GM18909 (cell line): Measurements from ENCODE around the gene HTR3C.

Source experiments
- ATAC-seq: cut with Tn5 transposase; IDR thresholded peaks from one replicate; pipeline ENCODE4 v1.9.1; 2021; ENCODE audit warnings: mild to moderate bottlenecking; ENCODE audit not compliant: unreplicated experiment, poor library complexity

HTR3C gene

DNA sequence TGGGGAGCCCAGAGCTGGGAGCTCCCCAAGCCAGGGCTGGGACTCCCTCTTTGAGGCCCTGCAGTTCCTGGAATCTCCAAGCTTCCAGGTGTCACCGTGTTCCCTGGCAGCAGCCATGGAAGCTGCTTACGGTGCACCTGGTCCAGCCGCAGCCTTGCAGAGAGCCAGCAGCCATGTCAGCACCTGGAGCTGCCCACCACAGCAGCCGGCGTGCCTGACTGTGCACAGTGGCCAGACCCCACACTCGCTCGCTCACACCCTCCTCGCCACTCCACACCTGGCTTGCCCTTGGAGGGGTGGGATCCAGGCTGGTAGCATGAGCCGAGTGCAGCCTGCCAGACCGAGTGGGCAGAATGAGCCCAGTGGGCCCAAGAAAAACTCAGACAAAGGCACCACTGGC is 29.2 kb downstream of the HTR3C start:
- ATAC-seq = no peak

DNA sequence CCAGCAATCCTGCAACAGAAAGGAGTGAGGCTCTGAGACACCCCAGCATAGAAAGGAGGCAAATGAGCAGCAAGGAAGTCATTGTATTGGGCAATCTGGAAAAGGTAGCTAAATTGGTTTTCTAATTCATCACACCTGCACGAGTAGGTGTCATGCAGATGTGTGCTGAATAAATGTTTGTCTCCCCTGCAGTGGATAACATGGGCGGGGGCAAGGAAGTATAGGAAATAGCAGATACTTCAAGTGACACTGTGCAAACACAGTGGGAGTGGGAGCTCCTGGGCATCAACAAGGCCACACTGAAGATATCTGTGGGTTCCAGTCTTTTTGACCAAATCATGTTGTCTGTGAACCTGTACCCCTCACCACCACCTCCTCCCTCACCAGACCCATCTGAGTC is 29.6 kb downstream of the HTR3C start:
- no peak for ATAC-seq

GRCh38 chr3:184085389-184085852 is 32.6 kb downstream of the HTR3C start:
- ATAC-seq = no peak

DNA sequence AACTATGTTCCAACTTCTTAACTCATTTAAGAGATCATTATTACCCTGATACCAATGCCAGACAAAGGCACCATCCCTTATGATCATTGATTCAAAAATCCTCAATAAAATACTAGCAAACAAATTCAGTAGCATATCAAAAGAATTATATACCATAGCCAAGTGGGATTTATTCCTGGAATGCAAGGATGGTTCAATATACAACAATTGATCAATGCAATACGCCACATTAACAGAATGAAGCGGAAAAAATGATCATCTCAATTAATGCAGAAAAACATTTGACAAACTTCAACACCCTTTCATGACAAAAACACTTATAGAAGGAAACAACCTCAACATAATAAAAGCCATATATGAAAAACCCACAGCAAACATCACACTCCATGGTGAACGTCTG is 39.4 kb downstream of the HTR3C start:
- ATAC-seq = no peak

GRCh38 chr3:184096811-184097383 is 44.0 kb downstream of the HTR3C start, which contains the start of gene HTR3E:
HTR3E (plus strand) TSS chr3:184097064; CDS start chr3:184097530, 466 bp downstream.
- no peak for ATAC-seq

DNA sequence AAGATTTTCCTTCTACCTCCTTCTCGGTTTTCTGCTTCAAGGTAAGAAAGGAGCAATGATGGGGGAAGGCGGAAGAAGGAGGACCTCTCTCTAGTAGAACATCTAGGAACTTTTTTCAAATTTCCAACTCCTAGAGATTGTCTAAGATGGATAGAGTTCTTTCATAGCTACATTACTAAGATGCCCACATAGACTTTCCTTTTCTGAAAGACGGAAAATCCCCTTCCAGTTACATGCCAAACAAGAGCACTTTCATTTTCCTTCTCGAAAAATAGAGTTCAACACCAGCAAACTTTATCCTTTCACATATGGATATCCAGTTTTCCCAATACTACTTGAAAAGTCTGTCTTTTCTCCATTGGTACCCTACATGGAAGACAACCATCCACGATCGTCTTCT is 44.7 kb downstream of the HTR3C start:
- no peak for ATAC-seq

DNA sequence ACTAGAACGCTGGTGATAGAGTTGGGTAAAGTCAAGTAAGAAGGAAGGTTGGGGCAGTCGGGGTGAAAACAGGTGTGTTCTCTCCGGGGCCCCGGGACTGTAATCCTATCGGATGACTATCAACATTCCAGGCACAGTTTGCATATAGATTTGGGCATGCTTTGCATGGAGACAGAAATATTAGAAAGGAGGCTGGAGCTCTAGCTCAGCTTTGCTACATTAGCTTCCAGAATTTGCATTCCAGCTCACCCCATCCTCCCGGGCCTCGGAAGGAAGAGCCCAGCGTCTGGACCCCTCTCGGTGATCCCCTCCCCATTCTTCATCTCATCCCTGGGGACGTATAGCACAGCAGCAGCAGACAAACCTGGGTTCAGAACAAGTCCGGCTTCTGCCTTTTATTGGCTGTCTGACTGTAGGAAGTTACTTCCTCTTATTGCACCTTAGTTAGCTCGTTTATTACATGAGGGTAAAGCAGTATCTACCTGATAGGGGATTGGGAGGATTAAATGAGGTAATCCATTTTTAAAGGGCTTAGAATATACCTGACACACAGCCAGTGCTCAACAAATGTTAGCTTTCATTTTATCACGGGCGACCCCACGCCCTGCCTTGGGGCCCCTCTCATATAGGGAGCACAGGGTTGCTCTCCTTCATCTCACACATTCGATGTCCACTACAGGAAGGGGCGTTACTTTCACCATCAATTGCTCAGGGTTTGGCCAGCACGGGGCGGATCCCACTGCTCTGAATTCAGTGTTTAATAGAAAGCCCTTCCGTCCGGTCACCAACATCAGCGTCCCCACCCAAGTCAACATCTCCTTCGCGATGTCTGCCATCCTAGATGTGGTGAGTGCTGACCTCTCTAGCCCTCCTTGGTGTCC is 47.2 kb downstream of the HTR3C start:
- ATAC-seq = no peak
